Measurements from ENCODE around the gene KNCN.

Gene KNCN

DNA sequence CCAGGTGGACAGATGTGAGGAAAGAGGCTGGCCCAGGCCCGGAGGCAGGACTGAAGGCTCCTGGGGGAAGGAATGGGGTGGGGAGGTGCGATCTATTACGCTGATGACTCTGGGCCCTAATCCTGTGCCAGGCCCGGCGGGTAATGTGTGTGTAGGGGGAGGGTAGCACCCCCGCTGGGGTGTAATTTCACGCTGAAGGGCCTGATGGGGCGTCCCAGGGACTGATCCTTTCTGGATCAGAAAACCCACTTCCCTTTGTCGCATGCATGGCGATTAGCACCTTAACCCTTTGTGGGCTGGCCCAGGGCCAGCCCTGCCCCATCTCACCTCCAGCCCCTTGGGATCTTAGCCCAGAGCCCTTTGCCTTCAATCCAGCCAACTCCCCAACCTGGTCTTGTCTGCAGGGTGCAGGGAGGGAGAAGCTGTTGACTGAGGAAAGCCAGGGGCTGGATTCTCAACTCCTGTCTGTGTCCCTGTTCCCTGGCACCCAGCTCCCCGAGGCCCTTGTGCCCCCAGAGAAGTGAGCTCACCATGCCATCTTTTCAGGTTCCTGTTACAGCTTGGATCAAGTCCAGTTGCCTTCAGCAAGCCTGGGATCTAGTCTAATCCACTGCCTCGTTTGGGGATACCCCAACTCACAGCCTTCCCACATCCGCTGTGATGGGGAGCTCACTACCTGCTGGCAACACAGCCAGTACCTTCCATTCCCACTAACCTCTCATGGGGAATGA is 26.0 kb downstream of the KNCN start:
- DNase-seq (ENCODE audit: low read depth, low spot score): no peak

DNA sequence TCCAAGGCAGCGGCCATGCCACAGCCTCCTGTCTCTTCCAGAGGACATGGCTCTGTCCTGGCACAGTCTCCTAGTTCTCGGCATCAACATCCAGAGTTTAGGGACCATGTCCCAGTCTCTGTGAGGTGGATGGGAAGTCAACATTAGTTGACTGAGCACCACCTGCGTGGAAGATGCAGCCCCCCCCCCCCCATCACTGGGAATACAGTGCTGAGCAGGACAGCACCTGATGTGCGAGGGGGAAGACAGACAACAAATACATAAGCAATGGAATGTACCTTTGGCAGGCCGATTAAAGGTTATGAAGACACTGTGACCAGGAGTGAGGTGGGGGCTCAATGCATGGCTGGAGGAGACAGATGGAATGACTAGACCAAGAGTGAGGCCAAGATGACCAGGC is 26.6 kb downstream of the KNCN start:
- DNase-seq (ENCODE audit: low read depth, low spot score): no peak

DNA sequence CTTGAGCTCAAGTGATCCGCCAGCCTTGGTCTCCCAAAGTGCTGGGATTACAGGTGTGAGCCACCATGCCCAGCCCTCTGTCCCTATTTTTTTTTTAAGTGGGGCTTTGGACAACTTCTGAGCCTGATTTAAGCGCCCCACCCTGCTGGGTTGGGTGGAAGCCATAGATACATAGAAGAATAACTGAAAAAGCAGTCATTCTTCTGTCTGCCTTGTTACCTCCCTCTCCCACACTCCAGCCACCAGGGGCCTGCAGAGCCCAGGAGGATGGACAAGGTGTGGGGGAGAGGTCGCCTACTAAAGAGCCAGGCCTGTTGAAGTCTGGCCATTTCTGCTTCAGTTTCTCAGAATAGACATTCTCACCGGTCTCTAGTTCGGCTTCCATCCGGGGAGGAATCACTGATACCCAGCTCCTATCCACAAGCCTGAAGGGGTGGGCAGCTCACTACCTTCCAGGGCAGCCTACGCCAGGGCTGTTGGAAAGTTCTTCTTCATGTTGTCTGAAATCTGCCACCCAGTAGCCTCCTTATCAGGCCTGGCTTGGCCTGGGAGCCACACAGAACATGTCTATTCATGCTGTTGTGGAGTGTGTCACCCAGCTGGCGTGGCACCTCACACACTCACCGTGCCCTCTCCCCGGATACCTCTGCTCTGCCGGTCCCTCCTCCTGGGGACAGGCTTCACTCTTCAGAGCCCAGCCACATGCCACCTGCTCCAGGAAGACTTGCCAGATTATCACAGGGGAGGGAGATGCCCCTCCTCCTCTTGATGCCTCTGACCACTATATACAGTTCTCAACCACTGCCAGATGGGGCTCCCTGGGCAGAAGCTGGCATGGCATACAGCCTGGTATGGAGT is 27.7 kb downstream of the KNCN start:
- DNase-seq (ENCODE audit: low read depth, low spot score): no peak

DNA sequence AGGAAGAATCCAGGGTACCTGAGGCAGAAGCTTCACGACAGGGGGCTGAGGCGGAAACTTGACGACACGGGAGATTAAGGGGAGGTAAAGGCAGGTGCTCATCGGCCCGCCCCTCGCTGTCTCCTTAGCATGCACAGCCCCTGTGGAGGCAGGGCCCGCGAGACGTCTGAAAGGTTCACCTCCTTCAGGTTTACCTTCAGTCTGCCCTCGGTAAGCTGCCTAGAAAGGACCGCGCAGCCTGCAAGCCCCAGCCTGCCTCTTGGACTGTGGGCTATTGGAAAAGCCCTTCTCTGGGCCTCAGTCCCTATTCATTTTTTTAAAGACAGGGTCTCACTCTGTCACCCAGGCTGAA is 28.5 kb downstream of the KNCN start:
- DNase-seq (ENCODE audit: low read depth, low spot score): no peak

DNA sequence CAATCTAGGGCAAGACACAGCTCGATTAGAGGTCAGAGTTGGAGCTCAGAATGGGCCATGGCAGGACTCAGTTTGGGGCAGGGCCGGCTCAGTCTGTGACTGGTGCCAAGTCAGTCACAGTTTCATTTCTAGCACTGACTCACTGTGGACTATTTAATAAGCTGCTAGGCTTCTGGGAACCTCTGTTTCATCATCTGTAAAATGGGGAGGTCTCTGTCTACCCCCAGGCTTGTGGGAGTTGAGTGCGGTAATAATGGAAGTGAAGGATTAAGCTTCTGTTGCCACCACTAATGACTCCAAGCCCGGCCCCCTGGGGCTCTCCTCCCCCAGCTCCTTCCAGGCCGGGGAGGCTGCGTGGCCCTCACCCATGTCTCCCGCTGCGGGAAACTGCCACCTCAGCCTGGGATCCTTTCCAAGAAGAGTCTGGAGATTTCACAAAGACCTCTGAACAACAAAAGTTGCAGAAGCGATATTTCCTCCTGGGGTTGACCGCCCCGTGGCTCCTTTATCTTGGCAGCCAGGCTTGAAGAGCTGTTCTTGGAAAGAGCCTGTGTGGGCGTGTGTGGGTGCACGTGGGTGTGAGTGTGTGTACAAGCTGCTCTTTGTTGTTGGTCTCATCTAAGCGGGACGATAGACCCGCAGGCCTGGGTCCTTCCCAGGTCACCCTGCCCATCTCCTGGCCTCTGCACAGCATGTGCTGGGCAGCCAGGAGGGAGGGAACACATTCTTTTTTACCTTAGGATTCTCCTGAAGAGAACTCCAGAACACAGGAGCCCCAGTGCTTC is 29.1 kb downstream of the KNCN start:
- no peak for DNase-seq (ENCODE audit: low read depth, low spot score)

DNA sequence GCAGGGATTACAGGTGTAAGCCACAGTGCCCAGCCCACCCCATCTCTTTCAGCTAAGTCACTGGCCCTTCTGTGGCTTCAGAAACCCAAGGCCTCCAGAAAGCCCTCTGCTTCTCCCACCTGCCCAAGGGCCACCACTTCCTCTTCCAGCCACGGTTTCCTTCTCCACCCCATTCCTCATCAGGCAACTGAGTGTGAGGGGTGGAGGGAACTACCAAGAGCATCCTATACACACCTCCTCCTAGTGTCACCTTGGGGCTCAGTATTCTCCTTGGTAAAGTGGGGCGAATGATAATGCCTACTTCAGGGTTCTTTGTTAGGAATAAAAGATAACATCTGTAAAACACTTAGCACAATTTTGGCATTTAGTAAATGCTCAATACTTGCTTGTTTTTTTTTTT is 30.0 kb downstream of the KNCN start:
- no peak for DNase-seq (ENCODE audit: low read depth, low spot score)

DNA sequence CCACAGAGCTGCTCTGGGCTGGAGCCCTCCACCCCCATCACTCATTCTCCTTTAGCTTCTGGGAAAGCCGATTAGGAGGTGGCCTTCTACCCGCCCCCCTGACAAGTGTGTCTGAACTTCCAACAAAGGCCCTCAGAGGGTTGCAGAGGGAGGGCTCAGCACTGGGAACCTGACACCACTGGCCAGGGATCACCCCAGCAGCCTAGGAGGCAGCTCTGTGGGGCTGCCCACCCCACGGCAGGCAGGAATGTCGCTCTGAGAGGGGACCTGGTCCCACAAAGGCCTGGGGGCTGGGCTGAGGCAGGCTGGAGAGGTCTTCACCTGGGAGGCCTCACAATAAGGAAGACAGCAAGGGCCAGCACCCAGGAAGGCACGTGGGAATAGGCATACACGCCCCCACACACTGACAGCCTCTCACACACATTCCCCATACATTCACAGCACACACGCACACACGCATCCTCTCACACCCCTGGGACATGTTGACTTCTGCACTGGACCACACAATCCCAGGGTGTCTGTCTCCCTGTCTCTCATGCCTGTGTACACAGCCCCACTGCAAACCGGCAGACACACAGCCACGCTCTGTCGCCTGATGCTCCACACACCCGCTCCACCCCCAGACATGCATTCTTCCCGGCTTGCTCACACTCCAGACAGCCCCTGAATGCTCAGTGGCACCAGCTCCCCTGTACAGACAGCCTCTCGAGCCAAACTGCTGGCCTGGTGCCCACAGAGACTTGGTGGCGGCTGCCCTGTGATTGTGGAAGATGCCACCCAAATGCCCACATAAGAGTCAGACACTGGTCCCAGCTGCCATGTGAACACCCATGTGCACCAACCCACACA is 31.2 kb downstream of the KNCN start:
- DNase-seq (ENCODE audit: low read depth, low spot score): no peak

DNA sequence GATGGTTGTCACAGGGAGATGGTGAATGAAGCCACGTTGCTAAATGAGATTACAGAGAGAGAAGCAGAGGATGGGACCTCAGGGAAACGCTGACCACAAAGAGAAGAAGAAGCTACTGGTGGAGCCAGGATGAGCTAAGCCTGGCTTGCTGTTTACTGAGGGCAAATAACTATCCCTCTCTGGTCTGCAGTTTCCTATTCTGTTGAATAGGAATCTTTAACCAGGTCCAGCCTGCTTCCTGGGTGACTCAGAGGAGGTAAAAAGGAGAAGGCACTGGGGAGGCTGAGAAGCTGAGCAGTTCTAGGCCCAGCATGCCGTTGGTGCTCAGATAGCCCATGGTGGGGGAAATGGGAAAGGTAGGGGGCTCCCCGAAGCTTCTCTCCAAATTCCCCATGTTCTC is 32.2 kb downstream of the KNCN start:
- no peak for DNase-seq (ENCODE audit: low read depth, low spot score)

DNA sequence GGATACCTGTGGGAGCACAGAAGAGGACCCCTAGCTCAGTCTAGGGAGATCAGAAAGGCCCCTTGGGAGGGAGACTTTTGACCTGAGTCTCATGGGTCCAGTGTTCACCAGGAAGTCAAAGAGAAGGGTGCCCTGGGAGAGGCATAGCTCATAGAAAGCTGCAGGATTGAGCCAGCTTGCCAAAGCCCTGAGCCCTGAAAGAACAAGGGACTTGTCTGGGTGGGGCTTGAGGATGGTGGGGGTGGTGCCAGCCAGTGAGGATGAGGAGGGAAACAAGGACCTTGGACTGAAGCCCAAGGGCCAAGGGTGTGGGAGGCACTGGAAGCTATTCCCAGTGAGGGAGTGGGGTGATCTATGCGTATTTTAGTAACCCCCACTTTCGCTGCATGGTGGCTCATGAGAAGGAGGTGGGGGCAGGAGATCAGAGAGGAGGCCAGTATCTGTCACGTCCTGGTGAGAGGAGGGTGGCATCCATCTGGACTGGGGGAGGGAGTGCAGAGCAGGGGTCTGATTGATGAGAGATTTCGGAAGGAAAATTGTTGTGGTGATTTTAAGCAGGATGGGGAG is 33.4 kb downstream of the KNCN start:
- DNase-seq (ENCODE audit: low read depth, low spot score): no peak

DNA sequence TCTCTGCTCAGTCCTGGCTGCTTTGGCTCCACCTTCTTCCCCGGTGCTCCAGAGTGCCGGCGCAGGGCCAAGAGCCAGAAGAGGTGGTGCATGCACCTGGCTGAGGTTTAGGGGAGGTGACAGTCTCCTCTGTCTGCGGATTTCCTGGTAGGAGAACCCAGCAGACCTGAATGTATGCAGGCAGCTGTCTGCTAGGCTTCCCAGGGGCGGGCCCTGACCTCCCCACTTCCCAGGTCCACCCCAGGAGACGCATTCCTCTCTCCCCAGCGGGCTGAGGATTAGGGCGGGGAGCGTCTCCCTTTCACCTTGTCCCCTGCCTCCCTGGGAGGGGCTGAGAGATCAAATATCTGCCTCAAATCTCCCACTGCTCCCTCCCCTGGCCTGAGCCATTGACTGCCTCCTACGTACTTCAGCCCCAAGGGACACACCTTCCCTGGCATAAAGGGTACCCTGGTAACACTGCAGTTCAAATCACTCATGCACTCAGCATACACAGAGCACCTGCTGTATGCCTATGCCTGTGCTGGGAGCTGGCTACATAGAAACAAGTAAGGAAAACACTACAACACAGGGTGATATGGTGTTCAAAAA is 34.3 kb downstream of the KNCN start:
- no peak for DNase-seq (ENCODE audit: low read depth, low spot score)

DNA sequence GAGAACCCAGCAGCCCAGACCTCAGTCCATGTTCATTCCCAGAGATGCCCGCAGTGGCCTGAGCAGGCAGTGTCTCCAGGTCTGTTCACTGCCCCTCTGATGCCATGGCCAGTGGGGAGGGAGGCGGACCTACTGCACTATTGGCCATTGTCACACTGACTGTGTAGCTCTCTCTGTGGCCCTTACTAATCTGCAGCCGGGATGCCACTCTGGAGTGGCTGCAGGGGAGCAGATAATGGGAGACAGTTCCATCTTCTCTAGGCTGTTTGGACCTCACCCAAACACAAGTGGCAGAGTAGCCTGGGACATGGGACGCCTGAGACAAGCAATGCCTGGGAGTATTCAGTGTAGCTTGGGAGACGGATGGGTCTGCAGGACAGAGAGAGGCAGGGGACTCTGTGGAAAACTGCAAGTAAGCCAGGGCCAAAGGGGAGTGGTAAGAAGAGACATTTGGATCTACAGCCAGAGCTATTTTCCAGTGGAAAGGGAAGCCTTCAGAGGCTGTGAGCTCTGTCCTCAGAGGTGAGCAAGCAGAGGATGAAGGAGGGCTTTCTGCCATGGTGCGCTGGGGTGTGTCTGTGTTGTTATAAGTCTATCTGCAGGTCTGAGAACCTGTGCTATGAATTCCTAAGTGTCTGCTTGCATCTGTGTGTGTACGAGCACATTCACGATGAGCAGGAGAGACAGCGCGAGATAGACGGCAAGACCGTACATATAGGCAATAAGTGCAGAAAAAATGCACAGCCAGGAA is 35.1 kb downstream of the KNCN start:
- no peak for DNase-seq (ENCODE audit: low read depth, low spot score)

DNA sequence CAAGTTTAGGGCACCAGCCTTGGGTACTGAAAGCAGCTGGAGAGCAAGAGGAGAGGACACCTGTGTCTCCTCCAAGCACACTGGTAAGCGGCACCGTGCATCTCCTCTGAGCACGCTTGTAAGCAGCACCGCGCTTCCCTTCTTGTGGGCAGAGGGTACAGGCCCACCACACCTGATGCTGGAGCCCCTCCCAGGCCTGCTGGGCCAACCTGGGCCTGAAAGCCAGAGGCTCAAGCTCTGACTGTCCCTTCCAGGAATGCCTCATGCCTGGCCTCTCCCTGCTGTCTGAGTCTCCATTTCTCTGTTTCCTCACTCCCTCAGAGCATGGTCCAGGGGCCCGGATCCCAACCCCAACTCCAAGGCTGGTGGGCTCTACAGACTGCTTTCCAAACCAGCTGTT is 35.9 kb downstream of the KNCN start:
- DNase-seq (ENCODE audit: low read depth, low spot score): no peak

DNA sequence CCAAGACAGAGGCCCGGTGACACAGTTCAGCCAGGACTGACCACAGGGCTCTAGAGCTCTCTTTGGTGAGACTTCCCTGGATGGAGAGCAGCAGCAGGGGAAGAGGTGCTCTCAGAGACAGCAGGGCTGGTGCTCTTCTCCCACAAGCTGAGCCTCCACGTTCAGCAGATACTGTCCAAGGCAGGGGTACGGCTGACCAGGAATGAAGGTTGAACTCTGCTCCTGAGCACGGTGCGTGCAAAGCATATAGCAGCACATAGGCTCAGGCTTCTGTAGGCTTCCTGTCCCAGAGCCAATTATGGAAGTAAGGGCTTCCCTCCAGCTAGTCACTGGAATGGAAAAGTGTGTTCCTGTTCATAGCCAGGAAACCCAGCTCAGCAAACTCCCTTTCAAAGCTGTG is 37.9 kb downstream of the KNCN start:
- DNase-seq (ENCODE audit: low read depth, low spot score): no peak

DNA sequence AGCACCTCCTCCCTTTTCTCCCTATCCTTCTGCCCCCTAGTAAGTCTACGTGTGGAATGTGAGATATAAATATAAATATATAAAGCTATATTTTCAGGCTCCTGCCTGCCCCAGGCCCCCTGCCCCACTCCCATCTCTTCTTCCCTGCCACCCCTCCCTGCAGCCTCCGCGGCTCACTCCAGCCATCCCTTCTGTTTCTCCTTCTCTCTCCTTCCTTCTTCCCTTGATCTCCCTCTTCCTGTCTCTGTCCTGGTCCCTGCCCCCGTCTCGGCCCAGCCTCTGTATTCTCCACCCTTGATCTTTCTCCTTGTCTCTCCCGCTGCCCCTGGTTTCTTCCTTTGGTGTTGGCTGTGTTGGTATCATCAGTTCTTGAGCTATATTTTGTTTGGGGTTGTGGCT is 38.7 kb downstream of the KNCN start:
- DNase-seq (ENCODE audit: low read depth, low spot score): no peak

DNA sequence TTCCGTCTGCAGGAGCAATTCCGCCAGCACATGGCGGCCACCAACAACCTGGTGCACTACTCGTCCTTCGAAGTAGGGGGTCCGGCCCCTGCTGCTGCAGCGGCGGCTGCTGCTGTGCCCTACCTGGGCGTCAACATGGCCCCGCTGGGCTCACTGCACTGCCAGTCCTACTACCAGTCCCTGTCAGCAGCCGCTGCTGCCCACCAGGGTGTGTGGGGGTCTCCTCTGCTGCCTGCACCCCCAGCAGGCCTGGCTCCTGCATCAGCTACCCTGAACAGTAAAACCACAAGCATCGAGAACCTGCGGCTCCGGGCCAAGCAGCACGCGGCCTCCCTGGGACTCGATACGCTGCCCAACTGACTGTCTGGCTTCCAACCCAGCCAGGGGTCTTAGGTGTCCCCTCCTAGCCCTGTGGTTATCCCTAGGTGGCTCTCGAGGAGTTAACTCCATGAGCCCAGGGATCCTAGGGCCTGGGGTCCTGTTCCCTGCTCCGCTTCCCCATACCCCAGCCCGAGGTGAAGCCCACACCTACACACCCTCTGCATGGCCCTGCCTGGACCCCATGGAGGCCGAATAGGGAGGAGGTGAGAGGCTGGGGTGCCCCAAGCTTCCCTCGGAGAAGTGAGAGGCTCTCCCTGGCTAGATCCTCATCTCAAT is 39.2 kb downstream of the KNCN start:
- DNase-seq (ENCODE audit: low read depth, low spot score): no peak

DNA sequence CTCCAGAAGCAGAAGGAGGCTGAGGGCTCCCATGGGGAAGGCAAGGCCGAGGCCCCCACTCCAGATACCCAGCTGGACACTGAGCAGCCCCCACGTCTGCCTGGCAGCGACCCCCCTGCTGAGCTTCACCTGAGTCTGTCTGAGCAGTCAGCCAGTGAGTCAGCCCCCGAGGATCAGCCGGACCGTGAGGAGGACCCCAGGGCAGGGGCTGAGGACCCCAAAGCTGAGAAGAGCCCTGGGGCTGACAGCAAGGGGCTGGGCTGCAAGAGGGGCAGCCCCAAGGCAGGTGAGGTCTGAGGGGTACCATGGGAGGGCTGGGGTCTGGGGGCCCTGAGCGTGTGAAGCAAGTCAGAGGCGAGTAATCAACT is 40.5 kb downstream of the KNCN start:
- no peak for DNase-seq (ENCODE audit: low read depth, low spot score)

DNA sequence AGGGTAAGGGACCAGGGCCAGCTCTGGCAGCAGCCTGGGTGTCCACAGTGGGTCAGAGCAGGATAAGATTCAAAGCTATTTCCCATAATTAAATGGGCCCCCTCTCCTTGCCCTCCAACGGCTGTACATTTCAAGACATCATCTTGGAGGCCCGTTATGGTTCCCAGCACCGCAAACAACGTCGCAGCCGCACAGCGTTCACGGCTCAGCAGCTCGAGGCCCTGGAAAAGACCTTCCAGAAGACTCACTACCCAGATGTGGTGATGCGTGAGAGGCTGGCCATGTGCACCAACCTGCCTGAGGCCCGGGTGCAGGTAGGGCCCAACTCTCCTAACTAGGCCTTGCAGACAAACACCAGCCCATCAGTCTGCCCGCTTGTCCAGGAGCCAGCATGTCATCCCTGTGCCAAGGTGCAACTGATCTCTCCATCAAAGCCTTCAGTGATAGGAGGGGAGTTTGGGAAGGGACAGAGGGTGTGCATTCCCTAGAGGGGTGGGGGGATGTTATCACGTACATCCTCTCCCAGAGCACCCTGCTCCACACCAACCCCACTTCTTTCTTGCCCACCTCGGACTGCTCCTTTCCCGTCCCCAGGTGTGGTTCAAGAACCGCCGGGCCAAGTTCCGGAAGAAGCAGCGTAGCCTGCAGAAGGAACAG is 41.0 kb downstream of the KNCN start:
- no peak for DNase-seq (ENCODE audit: low read depth, low spot score)

DNA sequence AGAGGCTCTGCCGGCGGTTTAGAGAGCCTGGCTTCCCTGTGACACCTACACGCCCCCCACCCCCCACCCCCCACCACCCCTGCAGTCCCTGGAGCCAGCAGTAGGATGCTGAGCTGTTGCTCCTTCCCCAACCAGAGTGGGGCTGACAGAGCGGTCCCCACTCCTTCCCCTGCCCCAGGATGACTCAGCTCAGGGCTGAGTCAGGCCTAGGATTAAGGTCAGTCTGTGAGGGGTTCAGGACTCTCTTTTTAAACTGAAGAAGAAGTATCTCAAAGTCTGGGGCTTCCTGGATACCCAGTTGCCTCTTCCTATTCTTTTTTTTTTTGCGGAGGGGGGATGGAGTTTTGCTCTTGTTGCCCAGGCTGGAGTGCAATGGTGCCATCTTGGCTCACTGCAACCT is 42.7 kb downstream of the KNCN start:
- DNase-seq (ENCODE audit: low read depth, low spot score): no peak

Measured in smooth muscle cell of the brain vasculature (primary cell).